Osteoblast (primary cell): ENCODE measurements around the gene CHCHD3. TPM values are rescaled to one million over a fixed set of nuclear protein-coding genes. Genes with fewer than 3 reads are reported as not detected.

ENCODE experiments used
- DNase-seq: peaks from one replicate; pipeline ENCODE4 v3.0.0; 2011; ENCODE audit warnings: low spot score, mixed read lengths; ENCODE audit not compliant: insufficient read length; ENCODE audit errors: missing footprints
- H2AFZ ChIP-seq: 2 replicates; pipeline ENCODE4 v1.6.0; 2011; ENCODE audit warnings: mild to moderate bottlenecking, low read length
- H3K27ac ChIP-seq: 2 replicates; pipeline ENCODE4 v1.5.1; 2011; ENCODE audit warnings: mild to moderate bottlenecking, low read depth, low read length, moderate library complexity
- H3K27me3 ChIP-seq: 2 replicates; pipeline ENCODE4 v1.6.0; 2012; ENCODE audit warnings: mild to moderate bottlenecking, control low read depth, inconsistent platforms, low read length, moderate library complexity; ENCODE audit not compliant: insufficient read depth
- H3K36me3 ChIP-seq: 2 replicates; pipeline ENCODE4 v1.5.1; 2011; ENCODE audit warnings: mild to moderate bottlenecking, low read length, control low read depth, moderate library complexity; ENCODE audit not compliant: insufficient read depth
- H3K4me1 ChIP-seq: 2 replicates; pipeline ENCODE4 v1.5.1; 2011; ENCODE audit warnings: mild to moderate bottlenecking, low read length, control low read depth, moderate library complexity; ENCODE audit not compliant: insufficient read depth
- H3K4me2 ChIP-seq: 2 replicates; pipeline ENCODE4 v1.6.0; 2011; ENCODE audit warnings: mild to moderate bottlenecking, low read length; ENCODE audit not compliant: insufficient read depth
- H3K4me3 ChIP-seq: fragments of 200-600 bp; sonication (generic); 3 replicates; pipeline ENCODE4 v1.5.1; 2012; ENCODE audit warnings: mild to moderate bottlenecking, low read length, inconsistent platforms; ENCODE audit not compliant: insufficient read depth
- H3K79me2 ChIP-seq: 2 replicates; pipeline ENCODE4 v1.6.0; 2012; ENCODE audit warnings: mild to moderate bottlenecking, low read length, control low read depth, inconsistent platforms; ENCODE audit not compliant: insufficient read depth
- H3K9me3 ChIP-seq: 2 replicates; pipeline ENCODE4 v1.5.1; 2011; ENCODE audit warnings: low read depth, low read length, control low read depth
- H4K20me1 ChIP-seq: 2 replicates; pipeline ENCODE4 v1.6.0; 2012; ENCODE audit warnings: mild to moderate bottlenecking, low read length, control low read depth; ENCODE audit not compliant: insufficient read depth
- CTCF ChIP-seq: IDR thresholded peaks from 2 replicates; pipeline ENCODE4 v1.5.1; 2011; ENCODE audit warnings: mild to moderate bottlenecking, low read depth, low read length, moderate library complexity; ENCODE audit errors: extremely low read depth
- total RNA-seq: library from RNA; depleted of rRNA; stranded (reverse); fragments of >200 nt; gene quantifications from 2 replicates; pipeline ENCODE4 v1.2.3, GENCODE V29; 2012

Gene CHCHD3
- total RNA-seq, 1 donor: 89.8 TPM

DNA sequence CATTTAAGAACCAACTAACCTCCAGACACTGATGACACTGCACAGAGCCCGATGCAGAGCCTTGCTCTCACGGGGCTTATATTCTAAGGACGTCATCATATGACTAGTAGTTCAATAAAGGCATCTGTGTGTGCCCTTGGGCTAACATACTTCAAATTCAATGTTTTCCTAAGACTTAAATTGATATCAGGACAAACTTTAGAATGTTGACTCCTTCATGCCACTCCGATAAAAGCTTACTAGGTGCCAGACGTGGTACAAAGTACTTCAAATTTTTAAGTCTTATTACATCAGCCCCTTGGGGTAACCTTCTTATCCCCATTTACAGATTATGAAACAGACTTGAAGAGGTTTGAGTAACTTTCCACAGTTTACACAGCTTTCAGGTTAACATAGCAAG lies 314.5 kb downstream of the CHCHD3 start:
- Histone ChIP-seq H3K4me3 (no peak overlapping the region), H3K36me3 (no peaks in the 10 kb centered on the region), H3K79me2 (no peaks in the 10 kb centered on the region), H3K27me3 (peaks cover 7% of the 10 kb centered on the region), H2AFZ (no peak overlapping the region), H3K9me3 (no peaks in the 10 kb centered on the region), H4K20me1 (no peaks in the 10 kb centered on the region), H3K4me2 (no peak overlapping the region), H3K27ac (no peak overlapping the region), H3K4me1 (no peaks in the 10 kb centered on the region)
- no peak for TF ChIP-seq CTCF
- no peak for DNase-seq

GRCh38 chr7:132766660-132767059 lies 315.2 kb downstream of the CHCHD3 start:
- Histone ChIP-seq H3K9me3 (no peaks in the 10 kb centered on the region), H3K4me3 (no peak overlapping the region), H2AFZ (no peak overlapping the region), H3K4me1 (no peaks in the 10 kb centered on the region), H3K27ac (no peak overlapping the region), H4K20me1 (no peaks in the 10 kb centered on the region), H3K79me2 (no peaks in the 10 kb centered on the region), H3K4me2 (no peak overlapping the region), H3K27me3 (peaks cover 7% of the 10 kb centered on the region), H3K36me3 (no peaks in the 10 kb centered on the region)
- no peak for TF ChIP-seq CTCF
- no peak for DNase-seq

GRCh38 chr7:132765861-132766260 lies 316.0 kb downstream of the CHCHD3 start:
- Histone ChIP-seq H2AFZ (no peak overlapping the region), H3K27me3 (peaks cover 7% of the 10 kb centered on the region), H3K36me3 (no peaks in the 10 kb centered on the region), H3K4me2 (no peak overlapping the region), H3K4me1 (no peaks in the 10 kb centered on the region), H3K79me2 (no peaks in the 10 kb centered on the region), H3K4me3 (no peak overlapping the region), H3K9me3 (no peaks in the 10 kb centered on the region), H3K27ac (no peak overlapping the region), H4K20me1 (no peaks in the 10 kb centered on the region)
- DNase-seq: no peak
- TF ChIP-seq CTCF: no peak

DNA sequence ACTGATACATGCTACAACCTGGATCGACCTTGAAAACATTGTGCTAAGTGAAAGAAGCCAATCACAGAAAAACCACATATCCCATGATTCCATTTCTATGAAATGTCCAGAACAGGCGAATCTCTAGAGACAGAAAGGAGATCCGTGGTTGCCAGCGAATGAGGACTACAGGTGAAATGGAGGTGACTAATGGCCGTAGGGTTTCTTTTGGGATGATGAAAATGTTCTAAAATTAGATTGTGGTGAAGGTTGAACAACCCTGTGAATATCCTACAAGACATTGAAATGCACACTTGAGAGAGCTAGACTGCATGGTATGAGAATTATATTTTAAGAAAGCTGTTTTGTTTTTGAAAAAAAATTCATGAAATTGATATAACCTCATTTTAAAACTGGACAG lies 317.1 kb downstream of the CHCHD3 start:
- Histone ChIP-seq H3K4me1 (no peaks in the 10 kb centered on the region), H3K4me3 (no peak overlapping the region), H4K20me1 (no peaks in the 10 kb centered on the region), H3K27ac (no peak overlapping the region), H3K4me2 (no peak overlapping the region), H3K27me3 (peaks cover 7% of the 10 kb centered on the region), H3K79me2 (no peaks in the 10 kb centered on the region), H3K36me3 (no peaks in the 10 kb centered on the region), H2AFZ (no peak overlapping the region), H3K9me3 (no peaks in the 10 kb centered on the region)
- DNase-seq: no peak
- TF ChIP-seq CTCF: no peak
